Measurements from ENCODE around the gene NUTF2.

Gene NUTF2

DNA sequence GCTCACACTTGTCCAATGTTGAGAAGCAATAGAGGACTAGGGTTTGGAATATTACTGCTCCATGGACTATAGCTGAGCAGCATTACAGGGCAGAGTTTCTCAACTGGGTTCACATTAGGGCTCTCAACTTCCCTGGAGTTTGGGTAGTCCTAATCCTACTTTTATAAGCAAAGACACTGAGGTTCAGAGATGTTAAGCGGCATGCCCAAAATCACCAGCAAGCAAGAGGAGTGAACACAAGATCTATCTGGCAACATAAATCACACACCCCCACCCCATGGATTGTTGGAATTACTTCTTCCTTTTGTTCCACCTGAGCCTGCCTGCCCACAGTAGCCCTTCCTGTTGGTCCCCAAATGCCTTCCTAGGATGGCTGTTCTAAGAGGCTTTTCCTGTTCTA lies 34.8 kb upstream of the NUTF2 start:
- Histone ChIP-seq H3K27me3 (ENCODE audit: insufficient read depth, poor library complexity, severe bottlenecking) (no peaks in the 10 kb centered on the region), H3K4me3 (ENCODE audit: severe bottlenecking) (no peak overlapping the region), H3K9me3 (ENCODE audit: severe bottlenecking) (no peaks in the 10 kb centered on the region), H3K36me3 (ENCODE audit: low read depth) (no peaks in the 10 kb centered on the region), H3K27ac (ENCODE audit: poor library complexity, severe bottlenecking) (no peak overlapping the region), H3K4me1 (ENCODE audit: insufficient read depth, poor library complexity, severe bottlenecking) (no peaks in the 10 kb centered on the region)
- TF ChIP-seq, protein P1, sequence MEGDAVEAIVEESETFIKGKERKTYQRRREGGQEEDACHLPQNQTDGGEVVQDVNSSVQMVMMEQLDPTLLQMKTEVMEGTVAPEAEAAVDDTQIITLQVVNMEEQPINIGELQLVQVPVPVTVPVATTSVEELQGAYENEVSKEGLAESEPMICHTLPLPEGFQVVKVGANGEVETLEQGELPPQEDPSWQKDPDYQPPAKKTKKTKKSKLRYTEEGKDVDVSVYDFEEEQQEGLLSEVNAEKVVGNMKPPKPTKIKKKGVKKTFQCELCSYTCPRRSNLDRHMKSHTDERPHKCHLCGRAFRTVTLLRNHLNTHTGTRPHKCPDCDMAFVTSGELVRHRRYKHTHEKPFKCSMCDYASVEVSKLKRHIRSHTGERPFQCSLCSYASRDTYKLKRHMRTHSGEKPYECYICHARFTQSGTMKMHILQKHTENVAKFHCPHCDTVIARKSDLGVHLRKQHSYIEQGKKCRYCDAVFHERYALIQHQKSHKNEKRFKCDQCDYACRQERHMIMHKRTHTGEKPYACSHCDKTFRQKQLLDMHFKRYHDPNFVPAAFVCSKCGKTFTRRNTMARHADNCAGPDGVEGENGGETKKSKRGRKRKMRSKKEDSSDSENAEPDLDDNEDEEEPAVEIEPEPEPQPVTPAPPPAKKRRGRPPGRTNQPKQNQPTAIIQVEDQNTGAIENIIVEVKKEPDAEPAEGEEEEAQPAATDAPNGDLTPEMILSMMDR (IDR thresholded peaks at IDR 0.05; ENCODE audit: poor library complexity, severe bottlenecking), result no peak
- DNase-seq (ENCODE audit: low spot score), result no peak
- ATAC-seq (ENCODE audit: low read depth), result no peak

DNA sequence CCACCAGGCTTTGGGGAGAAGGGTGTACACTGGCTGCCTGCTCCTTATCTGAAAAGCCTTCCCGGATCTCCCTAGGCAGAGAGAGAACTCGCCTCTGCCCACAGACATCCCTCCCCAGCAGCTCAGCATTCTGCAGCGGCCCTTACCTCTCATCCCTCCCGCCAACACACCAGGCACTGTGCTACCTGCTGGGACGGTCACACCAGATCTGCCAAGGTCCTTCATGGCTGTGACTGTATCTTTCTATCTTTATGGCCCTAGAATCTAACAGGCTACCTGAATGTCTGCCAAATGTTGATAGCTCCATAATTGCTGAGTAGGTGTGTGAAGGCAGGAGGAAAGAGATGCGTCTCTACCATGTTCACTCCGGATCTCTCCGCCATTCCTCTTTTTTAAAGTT lies 32.2 kb upstream of the NUTF2 start:
- no peak overlapping the region for H3K4me3 ChIP-seq (ENCODE audit: severe bottlenecking)
- DNase-seq (ENCODE audit: low spot score) (no peak), ATAC-seq (ENCODE audit: low read depth) (no peak; the same call in 2 of the 3 replicates)
- no peak overlapping the region for H3K27ac ChIP-seq (ENCODE audit: poor library complexity, severe bottlenecking)
- no peaks in the 10 kb centered on the region for H3K27me3 ChIP-seq (ENCODE audit: insufficient read depth, poor library complexity, severe bottlenecking)
- TF ChIP-seq, protein P1 (IDR thresholded peaks at IDR 0.05; ENCODE audit: poor library complexity, severe bottlenecking), result no peak
- no peaks in the 10 kb centered on the region for H3K4me1 ChIP-seq (ENCODE audit: insufficient read depth, poor library complexity, severe bottlenecking)
- H3K9me3 ChIP-seq (ENCODE audit: severe bottlenecking), result no peaks in the 10 kb centered on the region
- H3K36me3 ChIP-seq (ENCODE audit: low read depth), result no peaks in the 10 kb centered on the region

DNA sequence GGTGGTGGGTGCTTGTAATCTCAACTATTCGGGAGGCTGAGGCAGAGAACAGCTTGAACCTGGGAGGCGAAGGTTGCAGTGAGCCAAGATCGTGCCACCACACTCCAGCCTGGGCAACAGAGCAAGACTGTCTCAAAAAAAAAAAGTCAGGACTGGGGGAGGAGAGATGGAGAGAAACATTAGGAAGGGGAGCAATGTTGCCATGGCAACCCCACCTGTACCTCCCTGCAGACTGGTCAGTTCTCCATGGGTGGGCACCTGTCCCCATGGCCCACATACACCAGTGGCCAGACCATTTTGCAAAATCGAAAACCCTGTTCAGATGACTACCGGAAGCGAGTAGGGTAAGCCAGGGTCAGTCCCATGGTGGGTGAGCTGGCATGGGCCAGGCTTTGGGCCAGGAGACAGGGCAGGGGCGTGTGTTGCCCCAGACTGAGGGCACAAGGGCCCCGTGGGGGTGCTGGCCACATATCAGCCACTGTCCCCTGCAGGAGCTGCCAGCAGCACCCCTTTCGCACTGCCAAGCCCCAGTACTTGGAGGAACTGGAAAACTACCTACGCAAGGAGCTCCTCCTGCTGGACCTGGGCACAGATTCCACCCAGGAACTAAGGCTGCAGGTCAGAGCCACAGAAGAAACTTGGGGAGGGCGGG lies 26.0 kb upstream of the NUTF2 start:
- Histone ChIP-seq H3K9me3 (ENCODE audit: severe bottlenecking) (no peaks in the 10 kb centered on the region), H3K36me3 (ENCODE audit: low read depth) (no peaks in the 10 kb centered on the region), H3K27ac (ENCODE audit: poor library complexity, severe bottlenecking) (no peak overlapping the region), H3K27me3 (ENCODE audit: insufficient read depth, poor library complexity, severe bottlenecking) (no peaks in the 10 kb centered on the region), H3K4me1 (ENCODE audit: insufficient read depth, poor library complexity, severe bottlenecking) (no peaks in the 10 kb centered on the region), H3K4me3 (ENCODE audit: severe bottlenecking) (no peak overlapping the region)
- no peak for DNase-seq (ENCODE audit: low spot score)
- TF ChIP-seq, protein P1 (IDR thresholded peaks at IDR 0.05; ENCODE audit: poor library complexity, severe bottlenecking), result no peak
- ATAC-seq (ENCODE audit: low read depth), result no peak

DNA sequence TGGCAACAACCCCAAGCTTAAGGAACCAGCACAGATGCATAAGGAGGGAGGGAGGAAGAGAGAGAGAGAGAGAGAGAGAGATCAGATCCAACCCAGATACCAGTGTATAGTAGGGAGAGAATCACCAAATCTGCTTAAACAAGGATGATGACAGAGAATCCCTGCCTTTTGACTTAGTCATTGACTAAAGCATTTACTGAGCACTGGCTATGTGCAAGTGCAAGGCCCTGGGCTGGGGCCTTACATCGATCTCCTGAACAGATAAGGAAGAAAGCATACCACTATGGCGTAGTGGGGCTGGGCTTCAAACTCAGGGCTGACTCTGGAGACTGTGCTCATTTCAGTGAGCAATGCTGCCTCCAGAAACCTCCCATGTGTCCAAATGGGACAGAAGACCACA lies 24.2 kb upstream of the NUTF2 start:
- no peaks in the 10 kb centered on the region for H3K4me1 ChIP-seq (ENCODE audit: insufficient read depth, poor library complexity, severe bottlenecking)
- H3K36me3 ChIP-seq (ENCODE audit: low read depth), result no peaks in the 10 kb centered on the region
- H3K27ac ChIP-seq (ENCODE audit: poor library complexity, severe bottlenecking), result no peak overlapping the region
- DNase-seq (ENCODE audit: low spot score) (no peak), ATAC-seq (ENCODE audit: low read depth) (peak; percentile 29; the same call in 1 of the 3 replicates)
- TF ChIP-seq, protein P1 (IDR thresholded peaks at IDR 0.05; ENCODE audit: poor library complexity, severe bottlenecking), result no peak
- H3K4me3 ChIP-seq (ENCODE audit: severe bottlenecking), result no peak overlapping the region
- no peaks in the 10 kb centered on the region for H3K27me3 ChIP-seq (ENCODE audit: insufficient read depth, poor library complexity, severe bottlenecking)
- no peaks in the 10 kb centered on the region for H3K9me3 ChIP-seq (ENCODE audit: severe bottlenecking)

DNA sequence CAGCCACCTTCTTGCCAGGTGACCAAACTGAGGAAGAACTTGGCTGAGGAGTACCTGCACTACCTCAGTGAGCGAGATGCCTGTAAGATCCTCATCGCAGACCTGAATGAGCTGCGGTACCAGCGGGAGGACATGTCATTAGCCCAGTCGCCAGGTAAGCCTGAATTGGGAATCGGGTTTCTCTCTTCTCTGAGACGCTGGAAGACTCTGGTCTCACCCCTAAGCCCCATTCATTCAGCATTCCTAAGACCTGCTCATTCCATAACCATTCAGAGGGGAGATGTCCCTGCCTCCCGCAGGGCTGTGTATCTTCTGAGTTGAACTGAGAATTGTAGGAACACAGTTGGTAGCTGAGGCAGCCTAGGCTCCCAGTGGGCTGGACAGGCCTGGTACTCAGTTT lies 21.6 kb upstream of the NUTF2 start:
- ATAC-seq (ENCODE audit: low read depth) (no peak), DNase-seq (ENCODE audit: low spot score) (no peak)
- Histone ChIP-seq H3K27me3 (ENCODE audit: insufficient read depth, poor library complexity, severe bottlenecking) (no peaks in the 10 kb centered on the region), H3K4me3 (ENCODE audit: severe bottlenecking) (no peak overlapping the region), H3K27ac (ENCODE audit: poor library complexity, severe bottlenecking) (no peak overlapping the region), H3K4me1 (ENCODE audit: insufficient read depth, poor library complexity, severe bottlenecking) (no peaks in the 10 kb centered on the region), H3K36me3 (ENCODE audit: low read depth) (peaks cover 4% of the 10 kb centered on the region; the same call in 1 of the 2 replicates), H3K9me3 (ENCODE audit: severe bottlenecking) (no peaks in the 10 kb centered on the region)
- TF ChIP-seq, protein P1 (IDR thresholded peaks at IDR 0.05; ENCODE audit: poor library complexity, severe bottlenecking), result no peak
